ENCODE measurements around the gene QRFPR.

DNA sequence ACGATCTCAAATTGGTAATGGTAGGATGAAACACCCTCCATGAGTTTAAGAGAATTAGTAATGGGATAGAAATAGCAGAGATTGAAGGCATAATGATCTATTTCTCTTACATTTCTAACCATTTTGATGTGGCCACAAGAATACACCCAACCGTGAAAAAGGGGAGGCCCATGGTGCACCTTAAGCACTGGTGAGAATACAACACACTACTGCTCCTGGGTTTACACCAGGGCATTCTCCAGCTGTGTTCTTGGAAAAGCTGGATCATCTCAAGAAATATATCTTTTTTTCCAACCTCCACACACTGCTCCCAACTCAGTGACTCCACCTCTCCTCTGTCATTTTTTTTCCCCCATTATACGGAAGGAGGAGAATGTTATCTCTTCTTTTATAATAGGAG, 1.5 kb downstream of the QRFPR start:
- TF ChIP-seq, protein P1, sequence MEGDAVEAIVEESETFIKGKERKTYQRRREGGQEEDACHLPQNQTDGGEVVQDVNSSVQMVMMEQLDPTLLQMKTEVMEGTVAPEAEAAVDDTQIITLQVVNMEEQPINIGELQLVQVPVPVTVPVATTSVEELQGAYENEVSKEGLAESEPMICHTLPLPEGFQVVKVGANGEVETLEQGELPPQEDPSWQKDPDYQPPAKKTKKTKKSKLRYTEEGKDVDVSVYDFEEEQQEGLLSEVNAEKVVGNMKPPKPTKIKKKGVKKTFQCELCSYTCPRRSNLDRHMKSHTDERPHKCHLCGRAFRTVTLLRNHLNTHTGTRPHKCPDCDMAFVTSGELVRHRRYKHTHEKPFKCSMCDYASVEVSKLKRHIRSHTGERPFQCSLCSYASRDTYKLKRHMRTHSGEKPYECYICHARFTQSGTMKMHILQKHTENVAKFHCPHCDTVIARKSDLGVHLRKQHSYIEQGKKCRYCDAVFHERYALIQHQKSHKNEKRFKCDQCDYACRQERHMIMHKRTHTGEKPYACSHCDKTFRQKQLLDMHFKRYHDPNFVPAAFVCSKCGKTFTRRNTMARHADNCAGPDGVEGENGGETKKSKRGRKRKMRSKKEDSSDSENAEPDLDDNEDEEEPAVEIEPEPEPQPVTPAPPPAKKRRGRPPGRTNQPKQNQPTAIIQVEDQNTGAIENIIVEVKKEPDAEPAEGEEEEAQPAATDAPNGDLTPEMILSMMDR (IDR thresholded peaks at IDR 0.05 in 8 of 11, conservative IDR thresholded peaks at IDR 0.05 in 3 of 11): no peak
- TF ChIP-seq POLR2A (IDR thresholded peaks at IDR 0.05) (no peak), POLR2AphosphoS5 (IDR thresholded peaks at IDR 0.05) (no peak)

Data from spleen (tissue), 7 donors.